Measurements from ENCODE around the gene G6PC1.

DNA sequence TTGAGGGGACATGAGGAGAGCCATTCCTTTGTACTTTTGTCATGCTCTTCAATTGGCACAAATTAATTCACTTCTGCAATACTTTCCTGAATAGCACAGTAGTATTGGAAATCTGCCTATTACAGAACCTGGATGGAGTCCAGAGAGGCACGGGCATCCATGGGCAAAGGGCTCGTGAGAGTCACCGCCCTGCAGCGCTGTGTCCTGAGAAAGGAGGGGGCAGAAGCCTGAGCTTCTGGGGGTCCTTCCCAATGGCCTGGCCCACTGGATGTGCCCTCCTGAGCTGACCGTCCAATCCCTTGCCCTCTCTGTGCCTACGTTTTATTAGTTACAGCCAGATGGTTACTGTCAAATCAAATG is 3.5 kb downstream of the G6PC1 start:
- no peak for TF ChIP-seq SP2 (tag by site-specific recombination; IDR thresholded peaks at IDR 0.05)
- no peak for TF ChIP-seq HOXA7 (CRISPR knock-in tag; IDR thresholded peaks at IDR 0.05; ENCODE audit: borderline replicate concordance)
